RWPE2 (cell line): ENCODE results near the gene ETNK1.

ENCODE experiments used
- ATAC-seq: fragments of 200-7000 bp; cut with Tn5 transposase; 3 replicates; pipeline ENCODE4 v1.9.1; 2021; ENCODE audit warnings: low read depth
- DNase-seq: peaks from one replicate; pipeline ENCODE4 v3.0.0-alpha.2; 2020; ENCODE audit warnings: low spot score
- H3K27ac ChIP-seq: fragments of 450-650 bp; 2 replicates; pipeline ENCODE4 v1.5.1; 2017; ENCODE audit warnings: mild to moderate bottlenecking; ENCODE audit not compliant: poor library complexity, severe bottlenecking
- H3K27me3 ChIP-seq: fragments of 250-450 bp; sonication (Bioruptor Pico); 2 replicates; pipeline ENCODE4 v1.5.1; 2021; ENCODE audit warnings: mild to moderate bottlenecking, moderate library complexity; ENCODE audit not compliant: insufficient read depth, poor library complexity, severe bottlenecking
- H3K36me3 ChIP-seq: fragments of 250-450 bp; sonication (Bioruptor Pico); 2 replicates; pipeline ENCODE4 v1.5.1; 2020; ENCODE audit warnings: low read depth, mild to moderate bottlenecking, moderate library complexity
- H3K4me1 ChIP-seq: fragments of 250-450 bp; sonication (Bioruptor Pico); 2 replicates; pipeline ENCODE4 v1.5.1; 2021; ENCODE audit warnings: mild to moderate bottlenecking, moderate library complexity; ENCODE audit not compliant: insufficient read depth, poor library complexity, severe bottlenecking
- H3K4me3 ChIP-seq: fragments of 250-450 bp; sonication (Bioruptor Pico); 2 replicates; pipeline ENCODE4 v1.5.1; 2021; ENCODE audit warnings: mild to moderate bottlenecking, moderate library complexity; ENCODE audit not compliant: severe bottlenecking
- H3K9me3 ChIP-seq: fragments of 250-450 bp; sonication (Bioruptor Pico); 2 replicates; pipeline ENCODE4 v1.5.1; 2021; ENCODE audit warnings: mild to moderate bottlenecking, moderate library complexity; ENCODE audit not compliant: severe bottlenecking
- TF ChIP-seq, protein P1 (sequence below): fragments of 450-650 bp; IDR thresholded peaks from one replicate; pipeline ENCODE4 v1.5.1; 2017; ENCODE audit warnings: mild to moderate bottlenecking, moderate library complexity; ENCODE audit not compliant: poor library complexity, severe bottlenecking

The ETNK1 gene

DNA sequence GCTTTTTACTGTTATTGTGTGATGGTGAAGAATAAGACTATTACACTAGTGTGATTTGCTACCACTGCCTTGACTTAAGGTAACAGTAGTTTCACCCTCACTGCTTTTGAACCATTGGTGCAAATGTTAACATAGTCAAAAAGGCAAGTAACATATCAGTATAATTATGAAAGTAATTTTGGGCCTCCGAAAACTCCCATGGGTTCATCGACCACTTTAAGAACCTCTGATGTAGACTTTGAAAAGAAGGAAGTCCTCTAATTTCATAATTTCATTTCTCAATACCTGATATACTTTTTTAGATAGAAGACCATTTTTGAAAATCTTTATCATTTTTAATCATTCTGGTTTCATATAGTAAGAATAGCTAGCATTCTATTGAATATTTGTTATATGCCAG, 57.7 kb downstream of the ETNK1 start:
- ATAC-seq: no peak

DNA sequence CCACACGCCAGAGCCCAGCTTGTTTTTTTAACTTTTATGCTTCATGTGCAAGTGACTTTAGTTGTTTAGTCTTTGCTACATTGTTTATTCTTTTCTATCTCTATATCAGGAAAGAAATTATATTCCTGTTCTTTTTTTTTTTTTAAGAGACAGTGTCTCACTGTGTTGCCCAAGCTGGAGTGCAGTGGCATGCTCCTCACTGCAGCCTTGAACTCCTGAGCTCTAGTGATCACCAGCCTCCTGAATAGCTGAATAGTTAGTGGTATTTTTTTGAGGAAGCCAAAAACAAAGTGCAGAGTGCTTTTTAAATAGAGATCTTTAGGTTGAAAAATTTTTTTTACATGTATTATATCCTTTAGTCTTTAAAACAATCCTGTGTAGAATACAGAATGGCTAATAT, 58.2 kb downstream of the ETNK1 start:
- H3K9me3 ChIP-seq: no peaks in the 10 kb centered on the region
- H3K4me3 ChIP-seq: no peak overlapping the region
- no peaks in the 10 kb centered on the region for H3K4me1 ChIP-seq
- no peaks in the 10 kb centered on the region for H3K27me3 ChIP-seq
- no peak overlapping the region for H3K27ac ChIP-seq
- DNase-seq (no peak), ATAC-seq (no peak)
- TF ChIP-seq, protein P1, sequence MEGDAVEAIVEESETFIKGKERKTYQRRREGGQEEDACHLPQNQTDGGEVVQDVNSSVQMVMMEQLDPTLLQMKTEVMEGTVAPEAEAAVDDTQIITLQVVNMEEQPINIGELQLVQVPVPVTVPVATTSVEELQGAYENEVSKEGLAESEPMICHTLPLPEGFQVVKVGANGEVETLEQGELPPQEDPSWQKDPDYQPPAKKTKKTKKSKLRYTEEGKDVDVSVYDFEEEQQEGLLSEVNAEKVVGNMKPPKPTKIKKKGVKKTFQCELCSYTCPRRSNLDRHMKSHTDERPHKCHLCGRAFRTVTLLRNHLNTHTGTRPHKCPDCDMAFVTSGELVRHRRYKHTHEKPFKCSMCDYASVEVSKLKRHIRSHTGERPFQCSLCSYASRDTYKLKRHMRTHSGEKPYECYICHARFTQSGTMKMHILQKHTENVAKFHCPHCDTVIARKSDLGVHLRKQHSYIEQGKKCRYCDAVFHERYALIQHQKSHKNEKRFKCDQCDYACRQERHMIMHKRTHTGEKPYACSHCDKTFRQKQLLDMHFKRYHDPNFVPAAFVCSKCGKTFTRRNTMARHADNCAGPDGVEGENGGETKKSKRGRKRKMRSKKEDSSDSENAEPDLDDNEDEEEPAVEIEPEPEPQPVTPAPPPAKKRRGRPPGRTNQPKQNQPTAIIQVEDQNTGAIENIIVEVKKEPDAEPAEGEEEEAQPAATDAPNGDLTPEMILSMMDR: no peak
- H3K36me3 ChIP-seq: peaks cover 7% of the 10 kb centered on the region; the same call in 1 of the 2 replicates

More for the DNA sequence above, 57.7 kb downstream of the ETNK1 start:
- H3K27ac ChIP-seq: no peak overlapping the region
- TF ChIP-seq, protein P1: no peak
- H3K27me3 ChIP-seq: no peaks in the 10 kb centered on the region
- no peak overlapping the region for H3K4me3 ChIP-seq
- DNase-seq: no peak
- H3K9me3 ChIP-seq: no peaks in the 10 kb centered on the region
- no peaks in the 10 kb centered on the region for H3K4me1 ChIP-seq
- peaks cover 7% of the 10 kb centered on the region; the same call in 1 of the 2 replicates for H3K36me3 ChIP-seq

DNA sequence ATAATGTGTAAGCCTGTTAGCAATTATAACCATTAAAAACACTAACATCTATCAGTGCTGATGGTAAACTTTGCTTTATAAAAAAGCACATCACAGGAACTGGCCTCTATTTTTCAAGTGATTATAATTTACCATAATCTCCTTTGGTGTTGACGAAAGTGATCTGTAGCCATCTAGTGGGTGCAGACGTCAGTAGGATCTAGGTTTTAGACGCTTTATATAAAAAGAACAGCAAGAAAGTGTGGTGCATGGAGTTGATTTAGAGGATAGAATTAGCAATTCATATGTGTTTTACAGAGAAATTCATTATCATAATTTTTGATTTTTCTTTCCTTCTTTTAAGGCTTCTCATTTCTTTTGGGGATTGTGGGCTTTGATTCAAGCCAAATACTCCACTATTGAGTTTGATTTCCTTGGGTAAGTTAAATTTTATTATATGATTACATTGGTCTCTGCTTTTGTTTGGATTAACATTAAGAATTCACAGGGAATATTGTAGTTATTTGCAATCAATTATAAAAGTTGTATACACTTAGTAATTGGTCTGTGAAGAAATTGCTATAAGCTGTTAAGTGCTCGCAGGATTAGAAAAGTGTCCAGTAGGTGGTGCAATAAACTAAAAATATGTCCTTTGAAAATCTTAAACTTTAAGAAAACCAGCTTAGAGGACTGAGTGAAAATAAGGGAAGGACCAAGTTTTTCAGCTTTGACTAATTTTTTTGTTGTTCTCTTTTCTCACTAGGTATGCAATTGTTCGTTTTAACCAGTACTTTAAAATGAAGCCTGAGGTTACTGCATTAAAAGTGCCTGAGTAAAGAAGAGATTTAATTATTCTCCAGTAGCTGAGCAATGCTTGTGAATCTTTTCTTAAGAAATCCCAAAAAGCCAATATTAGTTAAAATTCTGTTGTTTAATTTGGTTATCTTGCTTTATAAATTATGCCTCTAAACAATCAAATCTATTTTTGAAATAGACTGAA, 59.5 kb downstream of the ETNK1 start:
- Histone ChIP-seq H3K27me3 (no peaks in the 10 kb centered on the region), H3K4me1 (no peaks in the 10 kb centered on the region), H3K4me3 (no peak overlapping the region), H3K9me3 (no peaks in the 10 kb centered on the region), H3K27ac (no peak overlapping the region), H3K36me3 (peaks cover 7% of the 10 kb centered on the region; the same call in 1 of the 2 replicates)
- DNase-seq: no peak
- ATAC-seq: no peak
- TF ChIP-seq, protein P1: peak; percentile 52

DNA sequence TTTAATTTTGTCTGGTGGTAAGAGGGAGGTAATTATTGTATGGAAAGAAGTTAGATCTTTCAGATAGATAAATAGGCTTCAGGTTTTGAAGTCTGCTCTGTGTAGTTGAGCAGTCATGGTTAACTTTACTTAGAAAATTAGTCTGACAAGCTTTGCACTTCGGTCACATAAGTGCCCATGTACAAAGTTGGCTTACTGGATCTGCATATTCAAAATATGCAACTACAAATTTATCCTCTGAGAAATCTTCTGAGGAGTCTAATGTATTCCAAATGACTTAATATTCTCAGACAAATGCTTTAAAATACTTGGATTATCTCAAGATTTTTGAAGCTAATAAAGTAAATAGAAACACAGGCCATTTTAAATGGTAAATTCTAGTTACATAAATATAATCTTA, 61.2 kb downstream of the ETNK1 start:
- DNase-seq (no peak), ATAC-seq (no peak)
- Histone ChIP-seq H3K36me3 (peaks cover 7% of the 10 kb centered on the region; the same call in 1 of the 2 replicates), H3K9me3 (no peaks in the 10 kb centered on the region), H3K27me3 (no peaks in the 10 kb centered on the region), H3K4me3 (no peak overlapping the region), H3K27ac (no peak overlapping the region), H3K4me1 (no peaks in the 10 kb centered on the region)
- TF ChIP-seq, protein P1: no peak
